HG02759 (cell line): ENCODE results near the gene KCNH3.
"Not testable (repeated sequence)": the region's sequence is repeated elsewhere in the genome, so short reads cannot be mapped to it uniquely, and the experiment has no call there.

Experiments
- ATAC-seq: cut with Tn5 transposase; IDR thresholded peaks from one replicate; pipeline ENCODE4 v1.9.1; 2021; ENCODE audit warnings: mild to moderate bottlenecking, moderate library complexity; ENCODE audit not compliant: unreplicated experiment

KCNH3 gene

DNA sequence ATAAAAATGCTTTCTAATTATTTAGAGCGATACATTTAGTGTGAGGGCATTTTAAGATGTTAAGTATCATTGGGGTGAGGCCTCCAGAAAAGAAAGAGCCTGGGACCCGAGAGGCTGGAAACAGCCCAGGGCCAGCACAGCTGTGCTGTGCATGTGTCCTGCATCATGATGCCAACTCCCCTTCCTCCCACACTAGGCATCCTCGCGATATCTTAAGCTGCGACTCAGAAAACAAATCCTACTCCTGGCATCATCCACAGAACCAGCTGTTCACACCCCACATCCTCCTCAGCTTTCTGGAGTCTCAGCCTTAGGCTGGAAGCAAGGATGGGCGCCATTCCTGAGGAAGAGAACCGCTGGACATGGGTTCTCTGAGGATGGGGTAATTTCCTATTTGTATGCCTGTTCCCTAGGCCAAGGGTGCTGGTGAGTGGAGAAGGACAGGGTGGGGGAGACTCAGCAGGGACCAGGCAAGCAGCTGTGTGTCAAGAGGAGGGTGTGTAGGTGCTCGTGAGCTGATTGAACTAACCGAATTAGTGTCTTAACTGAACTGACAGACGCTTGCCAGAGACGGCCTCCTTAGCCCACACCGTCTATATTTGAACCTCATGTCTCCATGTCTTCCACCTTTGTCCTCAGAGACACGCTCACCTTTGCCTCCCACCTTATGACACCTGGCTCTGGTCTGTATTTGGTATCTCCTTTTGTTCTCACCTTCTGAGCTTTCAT, 44.7 kb downstream of the KCNH3 start:
- no peak for ATAC-seq

- ATAC-seq = no peak
Observed at GRCh38 chr12:49584591-49584990, 45.8 kb downstream of the KCNH3 start.

DNA sequence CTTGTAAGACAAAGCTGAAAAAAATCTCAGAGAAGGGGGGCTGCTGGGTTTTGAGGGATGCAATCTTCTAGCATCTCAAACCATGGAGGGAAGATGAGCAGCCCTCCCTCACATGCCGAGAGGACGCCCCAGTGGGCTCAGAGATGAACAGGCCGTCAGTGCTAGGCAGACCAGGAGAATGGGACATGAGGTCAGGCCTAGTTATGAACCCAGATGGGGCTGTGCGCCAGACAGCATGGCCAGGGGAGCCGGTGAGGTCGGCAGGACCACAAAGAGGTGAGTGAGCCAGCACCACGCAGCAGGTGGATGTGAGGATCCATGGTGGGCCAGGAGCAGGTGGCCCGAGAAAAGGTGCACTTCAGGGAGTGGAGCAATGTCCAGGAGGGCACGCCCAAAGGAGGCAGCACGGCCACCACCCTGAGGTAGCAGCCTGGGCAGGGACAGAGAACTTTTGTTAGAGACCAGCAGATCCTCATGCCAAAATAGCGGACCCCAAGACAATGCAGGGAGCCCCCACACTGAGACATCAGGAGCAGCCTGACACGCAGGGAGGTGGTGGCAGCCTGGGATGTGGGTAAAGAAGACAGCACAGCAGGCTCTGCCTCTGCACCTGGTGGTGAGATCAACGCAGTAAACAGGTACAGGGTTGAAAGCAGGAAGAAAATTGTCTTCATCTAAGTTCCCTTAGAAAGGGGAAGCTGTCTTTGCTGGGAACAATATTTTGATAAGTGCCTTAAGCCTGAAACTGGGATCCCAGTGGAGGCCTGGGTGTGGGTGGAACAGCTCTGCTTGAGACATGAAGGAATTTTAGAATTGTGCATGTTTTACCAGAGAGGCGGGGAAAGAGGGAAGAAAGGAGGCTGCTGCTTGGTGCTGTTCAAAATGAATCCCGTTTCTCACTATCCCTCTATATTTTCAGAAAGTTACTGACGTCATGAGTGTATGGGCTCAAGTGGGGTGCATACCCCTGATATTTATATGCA, 46.9 kb downstream of the KCNH3 start:
- no peak for ATAC-seq

GRCh38 chr12:49587174-49587908, 48.5 kb downstream of the KCNH3 start:
- ATAC-seq = no peak

DNA sequence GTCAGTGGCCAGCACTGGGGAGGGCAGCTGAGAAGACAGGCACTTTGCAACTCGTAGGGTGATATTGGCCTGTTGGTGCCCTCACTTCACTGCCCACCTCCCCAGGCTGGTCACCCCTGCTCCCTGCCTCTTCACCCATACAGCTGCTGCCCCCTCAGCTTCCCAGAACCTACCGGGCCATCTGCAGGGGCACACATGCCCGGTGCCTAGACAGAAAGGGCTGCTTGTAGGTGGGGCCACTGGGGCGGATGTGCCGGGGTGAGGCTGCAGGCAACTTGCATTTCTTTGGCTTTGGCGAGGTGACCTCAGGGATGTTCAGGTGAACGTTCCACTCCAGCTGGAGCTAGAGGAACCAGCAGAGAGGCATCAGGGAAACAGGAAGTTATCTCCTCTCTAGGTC, 49.5 kb downstream of the KCNH3 start:
- no peak for ATAC-seq

- ATAC-seq = no peak
Observed at GRCh38 chr12:49588721-49589516, 50.1 kb downstream of the KCNH3 start.

DNA sequence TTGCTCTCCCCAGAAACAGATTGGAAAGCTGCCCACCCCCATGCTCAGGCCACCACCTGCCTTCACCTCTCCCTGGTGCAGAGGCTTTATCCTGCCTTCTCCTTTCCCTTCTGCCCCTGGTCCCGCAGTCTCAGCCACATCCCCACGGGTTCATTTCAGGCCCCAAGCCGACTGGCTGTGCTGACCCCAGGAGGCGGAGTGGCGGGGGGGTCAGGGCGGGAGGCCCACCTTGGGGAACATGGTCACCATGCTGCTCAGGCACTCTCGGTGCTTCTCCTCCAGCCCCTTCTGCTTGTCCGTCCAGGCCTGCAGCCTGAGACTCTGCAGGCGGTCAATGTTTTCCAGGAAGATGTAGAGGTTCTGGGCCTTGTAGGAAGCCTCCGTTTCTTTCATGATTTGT, 59.7 kb downstream of the KCNH3 start:
- no peak for ATAC-seq

DNA sequence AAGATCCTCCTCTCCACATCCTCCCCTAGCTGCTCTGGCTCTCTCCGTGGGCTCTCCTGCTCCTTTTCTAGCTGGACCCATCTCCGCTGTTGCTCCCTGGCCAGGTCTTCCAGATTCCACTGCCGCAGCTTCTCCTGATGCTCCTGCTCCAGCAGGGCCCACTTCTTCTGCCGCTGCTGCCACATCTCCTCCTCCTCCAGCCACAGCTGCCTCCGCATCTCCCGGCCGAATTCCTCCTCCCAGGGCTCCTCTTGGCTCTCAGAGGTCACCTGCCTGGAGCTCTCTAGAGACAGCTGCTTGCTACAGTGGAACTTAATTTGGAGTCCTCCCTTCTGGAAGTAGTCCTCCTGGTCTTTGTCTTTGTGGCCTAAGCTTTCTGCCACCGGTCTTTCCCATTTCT, 61.1 kb downstream of the KCNH3 start:
- ATAC-seq = no peak

- ATAC-seq = no peak
Observed at GRCh38 chr12:49603721-49604120, 64.9 kb downstream of the KCNH3 start.

DNA sequence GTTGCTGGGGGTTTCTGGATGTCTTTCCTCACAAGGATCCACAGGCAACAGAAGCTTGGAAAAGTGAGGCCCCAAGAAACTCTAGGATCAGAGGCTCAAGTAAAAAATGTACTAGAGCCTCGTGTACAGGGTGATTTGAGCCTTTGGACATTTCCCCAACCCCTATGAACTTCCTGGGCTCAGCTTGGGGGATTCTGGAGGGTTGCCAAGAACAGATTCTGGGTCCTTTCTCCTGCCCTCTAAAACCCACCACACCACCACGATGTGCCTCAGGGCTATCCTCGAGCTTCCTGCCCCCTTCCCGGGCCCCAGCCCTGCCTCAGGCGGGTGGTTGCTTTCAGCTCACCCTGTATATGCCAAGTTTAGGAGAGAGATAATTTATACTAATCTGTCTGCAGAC, 66.0 kb downstream of the KCNH3 start:
- no peak for ATAC-seq

- ATAC-seq = not testable (repeated sequence)
Observed at GRCh38 chr12:49605539-49605938, 66.7 kb downstream of the KCNH3 start, which contains the start of gene FAM186B. Gene FAM186B (minus strand): TSS chr12:49605639. CDS start chr12:49605477, 162 bp downstream.
